Prostate gland (tissue), 2 donors: Measurements from ENCODE around the gene RBMY1J. TPM values are rescaled to one million over a fixed set of nuclear protein-coding genes. Genes with fewer than 3 reads are reported as not detected.

ENCODE experiments used
- total RNA-seq, 2 donors: library from RNA; depleted of rRNA; stranded (reverse); fragments of >200 nt; gene quantifications; one replicate each; pipeline ENCODE4 v1.1.0, GENCODE V29; 2016

The RBMY1J gene
- total RNA-seq, 2 donors from 2014 or later: not detected

Other genes with a start within 250 kb of the RBMY1J start
- gene RBMY1F, start 220.5 kb upstream of the RBMY1J start, total RNA-seq: 1 to 10 TPM in 1 of 2 donors, not detected in 1; 3.1 TPM